Heart right ventricle (tissue), 16 donors: ENCODE results near the gene SLC20A1. TPM values are rescaled to one million over a fixed set of nuclear protein-coding genes. Genes with fewer than 3 reads are reported as not detected.
A peak's percentile ranks its signal among the peaks of the same experiment; 100 is the strongest.

Source experiments
- ATAC-seq, 8 donors: fragments of 200-7000 bp; cut with Tn5 transposase; one replicate each; pipeline ENCODE4 v1.9.1; 2020; ENCODE audit warnings: mild to moderate bottlenecking in 8 of 8, moderate library complexity in 8 of 8, moderate number of reproducible peaks in 1 of 8
- DNase-seq, 2 donors: peaks; one replicate each; pipeline ENCODE4 v3.0.0-alpha.2; 2020
- H3K27ac ChIP-seq, 10 donors: fragments of 200-600 bp; sonication (generic) in 2 of 10; one replicate each; pipeline versions ENCODE4 v1.5.0 to v1.8.0; 2020 to 2022; ENCODE audit warnings: mild to moderate bottlenecking in 3 of 10
- H3K27me3 ChIP-seq, 7 donors: fragments of 200-600 bp; one replicate each; pipeline ENCODE4 v1.8.0; 2021 to 2022; ENCODE audit warnings: mild to moderate bottlenecking in 2 of 7
- H3K36me3 ChIP-seq, 9 donors: fragments of 200-600 bp; sonication (generic) in 1 of 9; one replicate each; pipeline versions ENCODE4 v1.5.0 to v1.8.0; 2020 to 2022; ENCODE audit warnings: mild to moderate bottlenecking in 2 of 9
- H3K4me1 ChIP-seq, 9 donors: fragments of 200-600 bp; sonication (generic) in 1 of 9; one replicate each; pipeline versions ENCODE4 v1.5.0 to v1.8.0; 2020 to 2022; ENCODE audit warnings: mild to moderate bottlenecking in 4 of 9
- H3K4me3 ChIP-seq, 10 donors: fragments of 200-600 bp; sonication (generic) in 2 of 10; one replicate each; pipeline versions ENCODE4 v1.5.0 to v1.8.0; 2020 to 2022; ENCODE audit warnings: mild to moderate bottlenecking in 7 of 10, moderate library complexity in 2 of 10
- H3K9me3 ChIP-seq, 11 donors: fragments of 200-600 bp in 10 of 11; sonication (generic) in 2 of 11; one replicate each; pipeline versions ENCODE4 v1.5.0 to v1.8.0; 2013 to 2022; ENCODE audit warnings: mild to moderate bottlenecking in 2 of 11, control low read depth in 1 of 11, moderate library complexity in 1 of 11
- CTCF ChIP-seq, 9 donors: fragments of 200-600 bp; sonication (generic) in 2 of 9; IDR thresholded peaks; one replicate each; pipeline versions ENCODE4 v1.5.0 to v1.8.0; 2021 to 2022; ENCODE audit warnings: antibody characterized with exemption in 9 of 9, mild to moderate bottlenecking in 5 of 9, moderate library complexity in 1 of 9
- WGBS, 2 donors: extraction: QIAGEN DNeasy Blood & Tissue Kit; methylation state at CpG; one replicate each; pipeline ENCODE4 v1.1.7; 2013; ENCODE audit warnings: inconsistent platforms in 1 of 2; 5-methylcytosine and 5-hydroxymethylcytosine counted together
- intact Hi-C, 10 donors: fragments of 100-400 bp; cut with DNase I; formaldehyde crosslinking; loops; one replicate each; pipeline versions ENCODE4 v1.11.1 to v1.14.2; 2022
- polyA plus RNA-seq, 2 donors: library from polyadenylated mRNA; stranded (reverse); fragments of 200-250 nt; gene quantifications; one replicate each; pipeline ENCODE4 v1.2.3, GENCODE V29; 2013
- total RNA-seq, 10 donors: library from RNA; stranded (reverse); fragmentation: NEBNext Ultra II Directional in 3 of 10; extraction: Animal tissue kit (Norgen Biotek cat#: 25700) in 3 of 10; gene quantifications; one replicate each; pipeline versions ENCODE4 v1.2.1 to v1.2.4, GENCODE V29; 2021 to 2023
- donor health status: Arrhythmogenic right ventricular cardiomyopathy.
- donor health status: ischemic (EF 13 %, LVEDD 7.1; RV severe dilation, severe dysfunction).
- donor health status: healthy with polysubstance abuse.
- donor health status: DM: no; HTN: yes; CAD: no.
- donor health status: DM: no; HTN: no; CAD: no.
- donor health status: ischemic (EF 25% LVEDD 6.9; RV normal size, moderate dysfunction).
- donor health status: ischemic (EF 25% LVEDD 5.7; RV mildly dilated, moderate dysfunction).
- donor health status: healthy.
- donor health status: DM: yes; HTN: yes; CAD: no.
- donor health status: Ischemic cardiomyopathy.
- donor health status: ischemic (EF 35%, LVEDD 5.7; RV mildly dilated, moderate dysfunction).
- donor health status: nonischemic (EF 11% LVEDD 7.7; RV severe dilation, severe dysfunction).
- donor health status: DM: yes; HTN: yes; CAD: no.
- donor health status: PGD.
- donor health status: ischemic (EF 29% LVEDD 5.4; RV normal size, mild dysfunction).
- donor health status: nonischemic (EF 23%, LVEDD 6.1; RV moderate dilation, normal function).

SLC20A1 gene
- total and polyA plus RNA-seq, 12 donors, result 9.9 to 21.3 (median 13.2) TPM

- H3K9me3 ChIP-seq, result no peaks in the 10 kb centered on the region
- peak overlapping the region; percentile 71 to 98 (median 88) for H3K4me3 ChIP-seq
- intact Hi-C loops, result loop anchor here in 1 of 10 donors (5.0 kb wide), 1 partner anchor 40 kb away; no protein-coding TSS in a partner anchor
- DNase-seq (no peak), ATAC-seq (no peak)
- H3K27me3 ChIP-seq, result no peaks in the 10 kb centered on the region
- peak overlapping the region in 8 of 10 donors; percentile 96 to 99 (median 98) for H3K27ac ChIP-seq
- peaks cover 4 to 83% (median 44%) of the 10 kb centered on the region in 9 donors for H3K4me1 ChIP-seq
- H3K36me3 ChIP-seq, result peaks cover 0 to 52% (median 33%) of the 10 kb centered on the region in 9 donors
- 48 to 53% methylated on average over 20 of the region's 20 CpGs for WGBS, 2 donors
- TF ChIP-seq CTCF (IDR thresholded peaks at IDR 0.05), result no peak
These were observed 1.3 kb downstream of the SLC20A1 start for GRCh38 chr2:112646791-112647689.

DNA sequence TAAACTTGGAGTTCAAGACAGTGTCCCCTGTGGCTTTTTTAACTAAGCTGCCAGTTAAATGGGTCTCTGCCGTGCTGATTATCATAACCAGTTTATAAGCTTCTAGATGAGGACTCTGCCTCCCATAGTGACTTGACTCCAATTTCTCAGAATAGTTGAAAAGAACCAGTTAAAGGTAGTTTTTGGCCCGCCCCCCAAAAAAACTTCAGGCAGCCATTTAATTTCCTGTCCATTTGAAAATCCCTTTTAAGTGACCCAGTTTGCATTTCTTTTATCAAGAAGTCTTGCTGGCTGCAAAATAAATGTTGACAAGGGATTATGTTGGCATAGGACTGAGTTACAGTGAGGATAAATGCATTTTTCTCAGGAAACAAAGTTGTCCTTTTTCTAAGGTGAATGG lies 2.3 kb downstream of the SLC20A1 start:
- Histone ChIP-seq H3K4me3 (peak overlapping the region in 6 of 10 donors; percentile 87 to 98 (median 92)), H3K36me3 (peaks cover 0 to 62% (median 43%) of the 10 kb centered on the region in 9 donors), H3K27ac (peak overlapping the region in 2 of 10 donors; percentile 4 to 23), H3K4me1 (peaks cover 4 to 78% (median 44%) of the 10 kb centered on the region in 9 donors), H3K9me3 (no peaks in the 10 kb centered on the region), H3K27me3 (no peaks in the 10 kb centered on the region)
- no peak for DNase-seq
- TF ChIP-seq CTCF (IDR thresholded peaks at IDR 0.05), result no peak
- intact Hi-C loops, result loop anchor here in 1 of 10 donors (5.0 kb wide), 1 partner anchor 39 kb away; no protein-coding TSS in a partner anchor
- no peak for ATAC-seq
- WGBS, 2 donors, result 62 to 63% methylated on average over 2 of the region's 2 CpGs

- WGBS, 2 donors, result 94% methylated on average over 4 of the region's 4 CpGs
These were observed 10.9 kb downstream of the SLC20A1 start for GRCh38 chr2:112656679-112657078.

More at GRCh38 chr2:112656679-112657078, 10.9 kb downstream of the SLC20A1 start:
- intact Hi-C loops, result no loop called here
- no peak for TF ChIP-seq CTCF (IDR thresholded peaks at IDR 0.05)
- no peak for DNase-seq
- Histone ChIP-seq H3K9me3 (no peaks in the 10 kb centered on the region), H3K27ac (no peak overlapping the region), H3K36me3 (peaks cover 0 to 100% (median 76%) of the 10 kb centered on the region in 9 donors), H3K27me3 (no peaks in the 10 kb centered on the region), H3K4me3 (no peak overlapping the region), H3K4me1 (peaks cover 0 to 38% (median 5%) of the 10 kb centered on the region in 9 donors)
- no peak for ATAC-seq
